GM18511 (cell line): Measurements from ENCODE around the gene ZNF496.
"Not testable (repeated sequence)": the region's sequence is repeated elsewhere in the genome, so short reads cannot be mapped to it uniquely, and the experiment has no call there.

Source experiments
- ATAC-seq: cut with Tn5 transposase; IDR thresholded peaks from one replicate; pipeline ENCODE4 v1.9.1; 2021; ENCODE audit warnings: mild to moderate bottlenecking, moderate library complexity; ENCODE audit not compliant: unreplicated experiment

Gene ZNF496

GRCh38 chr1:247295274-247295684 lies 36.4 kb downstream of the ZNF496 start:
- no peak for ATAC-seq

- ATAC-seq: no peak
These were observed 37.4 kb downstream of the ZNF496 start for GRCh38 chr1:247294282-247294681.

DNA sequence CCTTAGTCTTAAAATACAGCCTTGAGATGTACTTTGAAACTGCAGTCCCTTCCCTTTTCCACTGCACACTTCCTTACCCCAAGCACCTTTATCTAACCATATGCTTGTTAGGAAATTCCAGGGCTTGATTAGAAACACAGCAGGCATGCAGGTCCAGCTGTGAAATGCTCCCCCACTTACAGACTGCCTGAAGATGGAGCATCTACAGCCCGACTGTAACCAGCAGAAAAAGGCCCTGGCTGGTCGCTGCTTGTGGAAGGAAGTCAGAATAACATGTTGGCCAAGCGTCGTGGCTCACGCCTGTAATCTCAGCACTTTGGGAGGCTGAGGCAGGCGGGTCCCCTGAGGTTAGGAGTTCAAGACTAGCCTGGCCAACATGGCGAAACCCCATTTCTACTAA lies 38.6 kb downstream of the ZNF496 start:
- no peak for ATAC-seq

GRCh38 chr1:247291833-247292561 lies 39.7 kb downstream of the ZNF496 start:
- no peak for ATAC-seq

DNA sequence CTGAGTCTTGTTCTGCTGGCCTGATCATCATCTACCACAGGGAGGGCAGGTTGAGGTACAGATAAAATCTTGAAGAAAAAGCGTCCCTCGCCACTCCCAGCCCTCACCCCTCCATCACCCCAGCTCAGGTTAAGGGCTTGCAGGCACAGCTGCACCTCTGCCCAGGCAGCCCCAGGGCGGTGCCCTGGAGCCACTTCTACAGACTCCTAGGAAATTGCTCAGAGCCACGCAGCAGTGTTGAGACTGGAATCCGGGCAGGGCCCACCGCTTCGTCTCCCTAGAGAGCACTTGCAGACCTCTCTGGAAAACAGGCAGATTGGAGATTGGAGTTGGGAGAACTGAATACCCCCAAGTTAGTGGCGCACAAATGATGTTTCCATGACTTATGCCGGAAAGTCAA lies 40.5 kb downstream of the ZNF496 start:
- no peak for ATAC-seq

DNA sequence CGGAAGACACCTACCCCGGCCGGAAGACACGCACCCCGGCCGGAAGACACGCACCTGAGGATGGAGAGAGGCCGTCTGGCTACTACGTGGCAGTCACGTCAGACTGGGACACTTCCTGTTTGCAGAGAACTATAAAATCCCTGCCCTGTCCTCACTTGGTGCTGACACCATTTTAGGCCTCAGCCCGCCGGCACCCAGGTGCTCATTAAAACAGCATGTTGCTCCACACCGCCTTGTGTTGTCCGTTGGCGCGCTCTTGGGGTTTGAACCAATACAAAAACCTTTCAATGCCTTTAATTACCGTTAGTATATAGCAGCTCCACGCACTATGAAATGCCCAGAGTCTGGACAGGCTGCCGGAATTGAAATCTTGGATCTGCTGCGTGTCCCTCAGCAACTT lies 41.1 kb downstream of the ZNF496 start:
- ATAC-seq: no peak

DNA sequence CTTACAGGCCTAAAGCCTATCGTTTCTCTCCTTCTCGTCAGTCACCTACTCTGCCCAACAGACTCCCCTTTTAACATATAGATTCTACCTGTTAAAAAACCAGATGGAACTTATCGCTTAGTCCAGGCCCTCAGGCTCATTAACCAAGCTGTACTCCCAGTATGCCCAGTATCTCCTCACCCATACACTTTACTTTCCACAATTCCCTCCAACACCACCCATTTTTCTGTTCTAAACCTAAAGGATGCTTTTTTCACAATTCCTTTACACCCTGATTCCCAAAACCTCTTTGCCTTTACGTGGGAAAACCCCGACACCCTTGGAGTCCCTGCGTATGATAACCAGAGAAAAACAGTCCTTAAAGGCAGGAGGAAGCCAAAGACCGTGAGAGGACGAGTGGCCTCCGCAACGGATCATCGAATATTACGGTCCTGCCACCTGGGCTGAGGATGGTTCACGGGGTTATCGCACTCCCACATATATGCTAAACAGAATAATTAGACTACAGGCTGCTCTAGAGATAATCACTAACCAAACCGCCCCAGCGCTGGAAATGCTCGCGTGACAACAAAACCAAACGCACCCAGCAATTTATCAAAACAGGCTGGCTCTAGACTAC lies 42.3 kb downstream of the ZNF496 start:
- not testable (repeated sequence) for ATAC-seq

DNA sequence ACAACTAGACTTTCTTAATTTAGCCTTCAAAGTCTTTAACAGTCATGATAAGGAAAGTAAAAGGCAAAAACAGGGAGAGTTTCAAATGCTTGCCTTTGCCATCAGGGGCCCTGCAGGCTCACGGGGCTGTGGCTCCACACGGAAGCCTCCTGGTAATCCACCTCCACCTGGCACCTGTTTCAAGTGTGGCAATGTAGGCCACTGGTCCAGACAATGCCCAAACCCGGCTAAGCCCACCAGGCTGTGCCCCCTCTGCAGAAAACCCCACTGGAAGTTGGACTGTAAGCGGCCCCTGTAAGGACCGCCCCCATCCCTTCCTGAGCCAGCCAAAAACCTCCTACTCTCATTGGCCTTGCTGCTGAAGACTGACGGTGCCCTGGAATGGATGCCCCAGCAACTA lies 43.3 kb downstream of the ZNF496 start:
- no peak for ATAC-seq

DNA sequence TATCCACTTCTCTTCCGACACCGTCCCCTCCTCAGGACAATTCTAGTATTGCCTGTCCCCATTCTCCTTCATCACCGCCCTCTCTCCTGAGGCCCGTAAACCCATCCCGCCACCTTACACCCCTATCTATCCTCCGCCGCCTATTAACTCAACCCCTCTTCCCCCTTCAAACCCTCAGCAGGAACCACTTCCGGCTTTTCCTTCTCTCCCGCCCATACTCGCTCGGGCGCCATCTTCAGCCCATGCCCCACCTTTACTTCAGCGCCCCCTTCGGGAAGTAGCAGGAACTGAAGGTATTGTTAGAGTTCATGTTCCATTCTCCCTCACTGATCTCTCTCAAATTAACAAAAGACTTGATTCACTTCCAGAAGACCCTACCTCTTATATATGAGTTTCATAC lies 44.2 kb downstream of the ZNF496 start:
- no peak for ATAC-seq

- ATAC-seq: no peak
These were observed 45.5 kb downstream of the ZNF496 start for GRCh38 chr1:247286134-247286670.

DNA sequence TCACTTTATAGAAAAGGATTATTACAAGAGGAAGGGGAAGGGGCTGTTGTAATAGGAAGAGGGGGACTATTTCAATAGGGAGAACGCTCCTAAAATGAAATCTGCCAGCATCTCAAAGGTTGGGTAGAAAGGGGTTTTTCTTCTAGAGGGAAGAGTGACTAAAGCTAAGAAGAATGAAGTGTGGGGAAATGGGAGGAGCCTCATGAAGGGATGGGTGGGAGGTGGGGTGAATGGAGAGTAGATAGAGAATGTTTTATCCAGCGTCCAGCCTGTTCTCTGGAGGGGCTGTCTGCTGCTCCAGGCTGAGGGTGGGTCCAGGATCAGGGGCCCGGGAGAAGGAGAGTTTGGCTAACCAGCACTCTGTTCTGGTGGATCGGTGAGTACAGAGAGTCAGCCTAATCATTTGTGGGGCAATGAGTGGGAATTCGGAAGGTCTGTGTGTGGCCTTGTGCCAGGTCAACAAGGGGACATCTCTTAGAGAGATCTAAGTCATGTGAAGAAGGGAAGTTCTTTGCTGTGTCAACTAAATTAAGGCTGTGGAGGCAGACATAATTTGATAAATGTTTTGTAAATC lies 50.6 kb downstream of the ZNF496 start:
- no peak for ATAC-seq

DNA sequence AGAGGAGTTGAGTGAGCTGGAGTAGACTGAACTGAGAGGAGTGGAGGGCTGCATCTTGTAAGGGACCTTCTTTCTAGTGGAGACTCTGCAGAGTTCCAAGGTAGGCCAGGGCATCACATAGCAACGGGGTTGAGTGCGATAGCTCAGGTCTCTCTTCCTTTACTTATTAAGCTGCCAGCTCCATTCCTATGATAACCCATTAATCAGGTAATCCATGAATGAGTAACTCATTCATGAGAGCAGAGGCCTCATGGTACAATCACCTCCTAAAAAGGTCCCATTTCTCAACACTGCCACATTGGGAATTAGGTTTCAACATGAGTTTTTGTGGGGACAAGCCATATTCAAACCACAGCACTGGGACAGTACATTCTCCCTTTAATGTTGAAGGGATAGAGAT lies 54.5 kb downstream of the ZNF496 start:
- ATAC-seq: no peak

GRCh38 chr1:247274605-247275256 lies 56.9 kb downstream of the ZNF496 start:
- no peak for ATAC-seq

DNA sequence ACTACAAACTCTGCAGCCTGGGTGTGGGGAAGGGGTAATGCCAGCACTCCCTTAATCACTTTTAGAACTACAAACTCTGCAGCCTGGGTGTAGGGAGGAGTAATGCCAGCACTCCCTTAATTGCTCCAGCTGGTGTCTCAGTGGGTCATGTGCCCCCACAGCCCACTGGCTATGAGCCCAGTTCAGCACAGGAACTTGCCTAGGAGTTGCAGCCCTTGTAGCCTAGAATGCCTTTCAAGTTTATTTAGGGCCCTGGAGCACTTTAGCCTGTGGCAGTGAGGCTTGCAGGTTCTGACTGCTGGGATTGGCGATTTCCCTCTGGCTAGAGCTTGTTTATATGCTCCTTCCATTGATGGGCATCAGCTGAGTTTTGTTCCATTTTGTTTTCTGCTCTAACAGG lies 58.7 kb downstream of the ZNF496 start:
- no peak for ATAC-seq

GRCh38 chr1:247270003-247270402 lies 61.7 kb downstream of the ZNF496 start:
- no peak for ATAC-seq

DNA sequence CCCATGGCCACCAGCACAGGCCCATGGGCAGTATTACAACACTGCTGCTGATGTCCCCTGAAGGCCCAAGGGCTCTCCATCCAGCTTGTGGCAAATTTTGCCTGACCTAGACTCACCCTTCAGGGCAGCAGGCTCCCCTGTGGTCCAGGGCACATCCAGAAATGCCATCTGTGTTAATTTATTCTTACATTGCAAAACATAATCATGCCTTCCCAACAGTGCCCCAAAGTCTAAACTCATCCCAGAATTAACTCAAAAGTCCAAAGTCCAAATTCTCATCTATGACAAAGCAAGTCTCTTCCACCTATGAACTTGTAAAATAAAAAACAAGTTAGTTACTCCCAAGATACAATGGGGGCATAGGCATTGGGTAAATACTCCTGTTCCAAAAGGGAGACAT lies 62.5 kb downstream of the ZNF496 start:
- ATAC-seq: no peak

DNA sequence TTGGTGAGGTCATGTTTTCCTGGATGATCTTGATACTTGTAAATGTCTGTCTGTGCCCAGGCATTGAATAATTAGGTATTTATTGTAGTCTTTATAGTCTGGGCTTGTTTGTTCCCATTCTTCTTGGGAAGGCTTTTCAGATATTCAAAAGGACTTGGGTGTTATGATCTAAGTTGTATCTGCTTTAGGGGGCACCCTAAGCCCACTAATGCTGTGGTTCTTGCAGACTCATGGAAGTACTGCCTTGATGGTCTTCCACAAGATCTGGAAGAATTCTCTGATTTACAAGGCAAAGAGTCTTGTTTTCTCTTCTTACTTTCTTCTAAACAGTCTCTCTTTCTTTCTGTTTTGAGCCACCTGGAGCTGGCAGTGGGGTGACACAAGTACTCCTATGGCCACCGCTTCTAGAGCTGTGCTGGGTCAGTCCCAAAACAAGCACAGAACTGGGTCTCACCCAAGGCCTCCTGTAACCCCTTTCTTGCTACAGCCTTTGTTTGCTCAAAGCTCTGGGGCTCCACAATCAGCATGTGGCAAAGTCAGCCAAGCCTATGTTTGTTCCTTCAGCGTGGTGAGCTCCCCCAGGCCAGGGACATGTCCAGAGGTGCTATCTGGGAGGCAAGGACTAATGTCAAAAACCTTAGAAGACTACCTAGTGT lies 63.1 kb downstream of the ZNF496 start:
- no peak for ATAC-seq

DNA sequence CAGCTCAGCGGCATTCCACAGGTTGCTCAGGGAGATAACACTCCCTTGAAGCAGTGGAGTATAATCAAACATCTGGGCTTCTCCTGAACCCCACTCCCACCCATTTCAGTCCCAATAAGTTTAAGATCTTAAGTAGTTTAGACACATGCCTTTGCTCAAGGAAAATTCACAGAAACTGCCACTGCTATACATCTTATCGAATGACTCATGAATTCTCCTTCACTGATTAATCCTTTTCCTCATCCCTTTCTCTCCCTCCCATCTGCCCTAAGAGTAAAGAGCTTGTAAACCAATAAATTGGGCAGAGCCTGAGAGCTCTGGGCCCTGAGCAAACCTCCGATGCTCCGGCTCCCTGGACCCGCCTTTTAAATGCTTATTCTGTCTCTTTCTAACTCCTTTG lies 65.6 kb downstream of the ZNF496 start:
- ATAC-seq: no peak

DNA sequence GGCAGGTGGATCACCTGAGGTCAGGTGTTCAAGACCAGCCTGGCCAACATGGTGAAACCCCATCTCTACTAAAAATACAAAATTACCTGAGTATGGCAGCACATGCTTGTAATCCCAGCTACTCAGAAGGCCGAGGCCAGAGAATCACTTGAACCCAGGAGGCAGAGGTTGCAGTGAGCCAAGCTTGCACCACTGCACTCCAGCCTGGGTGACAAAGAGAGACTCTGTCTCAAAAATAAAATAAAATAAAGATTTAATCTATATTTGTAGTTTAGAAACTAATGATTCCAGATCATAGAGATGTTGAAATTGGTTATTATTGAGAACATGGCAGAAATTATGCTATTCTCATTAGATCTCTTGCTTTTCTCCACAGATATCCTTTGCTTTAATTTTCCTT lies 75.9 kb downstream of the ZNF496 start, which contains the start of gene VN1R5:
Gene VN1R5, plus strand, starts transcription at position 301 of the 400 bp plus-strand sequence.
- ATAC-seq: not testable (repeated sequence)

GRCh38 chr1:247247568-247247967 lies 84.1 kb downstream of the ZNF496 start:
- no peak for ATAC-seq
